Right lobe of liver (tissue), 6 donors: Measurements from ENCODE around the gene KCTD10. TPM values are rescaled to one million over a fixed set of nuclear protein-coding genes. Genes with fewer than 3 reads are reported as not detected.
A peak's percentile ranks its signal among the peaks of the same experiment; 100 is the strongest.

Source experiments
- ATAC-seq, 4 donors: fragments of 200-7000 bp; cut with Tn5 transposase; one replicate each; pipeline ENCODE4 v1.9.1; 2020; ENCODE audit warnings: mild to moderate bottlenecking in 4 of 4, moderate library complexity in 4 of 4
- DNase-seq, 3 donors: peaks; one replicate each; pipeline ENCODE4 v3.0.0-alpha.2; 2020
- H3K27ac ChIP-seq, 3 donors: fragments of 200-600 bp; one replicate each; pipeline ENCODE4 v1.8.0; 2022
- H3K27me3 ChIP-seq, 2 donors: fragments of 200-600 bp; one replicate each; pipeline ENCODE4 v1.8.0; 2022
- H3K36me3 ChIP-seq, 4 donors: fragments of 200-600 bp; sonication (generic) in 1 of 4; one replicate each; pipeline versions ENCODE4 v1.5.1 to v1.8.0; 2017 to 2022; ENCODE audit warnings: control low read depth in 1 of 4
- H3K4me1 ChIP-seq, 4 donors: fragments of 200-600 bp; sonication (generic) in 1 of 4; one replicate each; pipeline versions ENCODE4 v1.5.1 to v1.8.0; 2017 to 2022; ENCODE audit warnings: control low read depth in 1 of 4
- H3K4me3 ChIP-seq, 3 donors: fragments of 200-600 bp; one replicate each; pipeline ENCODE4 v1.8.0; 2022
- H3K9me3 ChIP-seq, 4 donors: fragments of 200-600 bp; sonication (generic) in 1 of 4; one replicate each; pipeline versions ENCODE4 v1.5.1 to v1.8.0; 2017 to 2022; ENCODE audit warnings: control low read depth in 1 of 4
- POLR2A ChIP-seq: fragments of 450-650 bp; IDR thresholded peaks from one replicate; pipeline ENCODE4 v1.6.1; 2017; ENCODE audit warnings: antibody characterized with exemption, mild to moderate bottlenecking
- WGBS: methylation state at CpG from one replicate; pipeline ENCODE4 v1.1.6; 2018; ENCODE audit warnings: low coverage, low lambda C conversion rate; ENCODE audit not compliant: insufficient coverage; ENCODE audit errors: missing lambda C conversion rate; 5-methylcytosine and 5-hydroxymethylcytosine counted together
- intact Hi-C, 2 donors: fragments of 100-400 bp; cut with DNase I; formaldehyde crosslinking; loops; one replicate each; pipeline versions ENCODE4 v1.11.2 to v1.14.1; 2022
- total RNA-seq, 6 experiments: library from RNA; depleted of rRNA in 2 of 6; stranded (reverse); fragments of >200 nt in 2 of 6; fragmentation: NEBNext Ultra II Directional in 3 of 6; extraction: Animal tissue kit (Norgen Biotek cat#: 25700) in 3 of 6; gene quantifications; one replicate each; pipeline versions ENCODE4 v1.1.0 to v1.2.4, GENCODE V29; 2016 to 2023
- TF ChIP-seq, protein P1 (sequence below), 4 donors: fragments of 200-600 bp in 3 of 4; fragments of 450-650 bp in 1 of 4; IDR thresholded peaks; one replicate each; pipeline versions ENCODE4 v1.5.1 to v1.8.0; 2016 to 2022; ENCODE audit warnings: antibody characterized with exemption in 4 of 4, mild to moderate bottlenecking in 2 of 4
- donor health status: DM: no; HTN: yes; CAD: no.
- donor health status: DM: no; HTN: no; CAD: no.
- donor health status: DM: no; HTN: no; CAD: no.
- donor health status: DM: no; HTN: yes; CAD: no.
- donor health status: DM: no; HTN: yes; CAD: no.

The KCTD10 gene
- total RNA-seq, 6 experiments from 2014 or later, result 5.8 to 20.2 (median 11.6) TPM

DNA sequence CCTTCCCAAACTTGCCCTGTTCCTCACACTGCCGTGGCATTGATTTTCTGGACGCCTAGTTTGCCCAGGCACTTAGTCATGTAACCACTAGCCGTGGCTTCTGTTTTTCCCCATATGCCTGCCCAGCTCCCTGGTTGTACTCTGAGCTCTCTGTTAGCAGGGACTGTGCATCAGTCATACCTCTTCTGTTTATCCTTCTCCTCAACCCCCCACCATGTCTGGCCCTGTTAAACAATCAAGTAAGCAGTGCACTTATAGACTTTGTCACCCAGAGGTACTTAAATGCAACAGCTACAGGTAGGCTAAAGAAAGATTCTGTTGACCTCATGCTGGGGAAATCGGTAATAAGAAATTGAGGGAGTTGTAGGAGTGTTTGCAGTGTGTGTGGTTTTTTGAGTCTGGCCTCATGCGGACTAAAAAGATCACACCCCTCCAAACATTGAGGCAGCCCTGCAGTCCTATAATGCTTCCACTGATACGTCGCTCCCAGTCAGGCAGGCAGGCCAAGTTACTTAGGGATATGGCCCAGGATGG is 17.3 kb upstream of the KCTD10 start:
- WGBS, result 80% methylated on average over 4 of the region's 7 CpGs
- Histone ChIP-seq H3K4me1 (no peaks in the 10 kb centered on the region), H3K27me3 (no peaks in the 10 kb centered on the region), H3K36me3 (peaks cover 0 to 59% (median 31%) of the 10 kb centered on the region in 4 donors), H3K27ac (no peak overlapping the region), H3K9me3 (no peaks in the 10 kb centered on the region), H3K4me3 (no peak overlapping the region)
- intact Hi-C loops, result no loop called here
- ATAC-seq, result no peak
- TF ChIP-seq, protein P1, sequence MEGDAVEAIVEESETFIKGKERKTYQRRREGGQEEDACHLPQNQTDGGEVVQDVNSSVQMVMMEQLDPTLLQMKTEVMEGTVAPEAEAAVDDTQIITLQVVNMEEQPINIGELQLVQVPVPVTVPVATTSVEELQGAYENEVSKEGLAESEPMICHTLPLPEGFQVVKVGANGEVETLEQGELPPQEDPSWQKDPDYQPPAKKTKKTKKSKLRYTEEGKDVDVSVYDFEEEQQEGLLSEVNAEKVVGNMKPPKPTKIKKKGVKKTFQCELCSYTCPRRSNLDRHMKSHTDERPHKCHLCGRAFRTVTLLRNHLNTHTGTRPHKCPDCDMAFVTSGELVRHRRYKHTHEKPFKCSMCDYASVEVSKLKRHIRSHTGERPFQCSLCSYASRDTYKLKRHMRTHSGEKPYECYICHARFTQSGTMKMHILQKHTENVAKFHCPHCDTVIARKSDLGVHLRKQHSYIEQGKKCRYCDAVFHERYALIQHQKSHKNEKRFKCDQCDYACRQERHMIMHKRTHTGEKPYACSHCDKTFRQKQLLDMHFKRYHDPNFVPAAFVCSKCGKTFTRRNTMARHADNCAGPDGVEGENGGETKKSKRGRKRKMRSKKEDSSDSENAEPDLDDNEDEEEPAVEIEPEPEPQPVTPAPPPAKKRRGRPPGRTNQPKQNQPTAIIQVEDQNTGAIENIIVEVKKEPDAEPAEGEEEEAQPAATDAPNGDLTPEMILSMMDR (IDR thresholded peaks at IDR 0.05), result no peak
- TF ChIP-seq POLR2A, result no peak
- no peak for DNase-seq

DNA sequence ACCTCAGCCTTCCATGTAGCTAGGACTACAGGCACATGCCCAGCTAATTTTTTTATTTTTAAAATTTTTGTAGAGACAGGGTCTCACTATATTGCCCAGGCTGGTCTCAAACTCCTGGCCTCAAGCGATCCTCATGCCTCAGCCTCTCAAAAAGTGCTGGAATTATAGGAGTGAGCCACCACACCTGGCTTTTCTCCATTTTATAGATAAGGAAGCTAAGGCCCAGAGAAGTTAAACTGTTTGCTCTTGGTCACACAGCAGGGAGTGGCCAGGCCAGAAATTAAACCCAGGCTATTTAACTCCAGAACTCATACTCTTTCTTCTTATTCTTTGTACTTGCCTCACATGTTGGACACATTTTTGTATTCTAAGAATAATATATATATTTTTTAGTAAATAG is 16.8 kb upstream of the KCTD10 start:
- H3K4me1 ChIP-seq, result no peaks in the 10 kb centered on the region
- no peak overlapping the region for H3K4me3 ChIP-seq
- no peaks in the 10 kb centered on the region for H3K27me3 ChIP-seq
- peaks cover 3 to 59% (median 31%) of the 10 kb centered on the region in 4 donors for H3K36me3 ChIP-seq
- no peak overlapping the region for H3K27ac ChIP-seq
- no peaks in the 10 kb centered on the region for H3K9me3 ChIP-seq
- ATAC-seq (no peak), DNase-seq (no peak)
- intact Hi-C loops, result no loop called here
- WGBS, result no CpG with 5 or more reads among the region's 1 CpG
- TF ChIP-seq, protein P1 (IDR thresholded peaks at IDR 0.05), result no peak
- no peak for TF ChIP-seq POLR2A

DNA sequence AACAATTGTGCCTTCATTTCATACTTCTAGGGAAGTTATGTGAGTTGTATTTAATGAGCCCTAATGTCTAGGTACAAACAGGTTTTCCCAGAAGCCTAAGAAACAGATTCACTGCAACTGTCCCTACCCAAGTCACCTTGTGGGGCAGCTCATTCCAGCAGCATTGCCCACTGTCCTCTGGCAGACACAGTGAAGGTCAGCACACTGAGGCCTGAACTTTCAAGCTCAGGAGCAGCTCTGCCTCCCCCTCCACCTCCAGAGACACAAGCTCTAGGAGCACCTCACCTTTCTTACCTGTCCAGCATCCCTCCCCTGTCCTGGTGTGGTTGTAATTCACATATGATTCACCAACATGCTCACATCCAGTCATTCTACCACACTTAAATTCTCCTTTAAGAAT is 16.0 kb upstream of the KCTD10 start:
- Histone ChIP-seq H3K4me3 (no peak overlapping the region), H3K27ac (no peak overlapping the region), H3K4me1 (no peaks in the 10 kb centered on the region), H3K27me3 (no peaks in the 10 kb centered on the region), H3K36me3 (peaks cover 4 to 59% (median 32%) of the 10 kb centered on the region in 4 donors), H3K9me3 (no peaks in the 10 kb centered on the region)
- ATAC-seq (no peak), DNase-seq (no peak)
- TF ChIP-seq POLR2A, result no peak
- TF ChIP-seq, protein P1 (IDR thresholded peaks at IDR 0.05), result no peak
- intact Hi-C loops, result no loop called here

DNA sequence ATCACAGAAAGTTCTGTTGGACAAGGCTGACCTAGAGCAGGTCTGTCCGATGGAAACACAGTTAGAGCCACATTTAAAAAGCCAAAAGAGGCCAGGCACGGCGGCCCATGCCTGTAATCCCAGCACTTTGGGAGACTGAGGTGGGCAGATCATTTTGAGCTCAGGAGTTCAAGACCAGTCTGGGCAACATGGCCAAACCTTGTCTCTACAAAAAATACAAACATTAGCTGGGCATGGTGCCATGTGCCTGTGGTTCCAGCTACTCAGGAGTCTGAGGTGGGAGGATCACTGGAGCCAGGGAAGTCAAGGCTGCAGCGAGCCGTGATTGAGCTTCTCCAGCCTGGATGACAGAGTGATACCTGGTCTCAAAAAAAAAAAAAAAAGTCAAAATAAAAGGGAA is 15.3 kb upstream of the KCTD10 start:
- H3K27ac ChIP-seq, result no peak overlapping the region
- peaks cover 4 to 59% (median 35%) of the 10 kb centered on the region in 4 donors for H3K36me3 ChIP-seq
- no peak overlapping the region for H3K4me3 ChIP-seq
- ATAC-seq (peak in 1 of 4 donors; percentile 50), DNase-seq (no peak)
- H3K4me1 ChIP-seq, result no peaks in the 10 kb centered on the region
- intact Hi-C loops, result no loop called here
- no peaks in the 10 kb centered on the region for H3K9me3 ChIP-seq
- no peaks in the 10 kb centered on the region for H3K27me3 ChIP-seq
- WGBS, result 93% methylated on average over 4 of the region's 5 CpGs
- TF ChIP-seq POLR2A, result no peak
- TF ChIP-seq, protein P1 (IDR thresholded peaks at IDR 0.05), result no peak

DNA sequence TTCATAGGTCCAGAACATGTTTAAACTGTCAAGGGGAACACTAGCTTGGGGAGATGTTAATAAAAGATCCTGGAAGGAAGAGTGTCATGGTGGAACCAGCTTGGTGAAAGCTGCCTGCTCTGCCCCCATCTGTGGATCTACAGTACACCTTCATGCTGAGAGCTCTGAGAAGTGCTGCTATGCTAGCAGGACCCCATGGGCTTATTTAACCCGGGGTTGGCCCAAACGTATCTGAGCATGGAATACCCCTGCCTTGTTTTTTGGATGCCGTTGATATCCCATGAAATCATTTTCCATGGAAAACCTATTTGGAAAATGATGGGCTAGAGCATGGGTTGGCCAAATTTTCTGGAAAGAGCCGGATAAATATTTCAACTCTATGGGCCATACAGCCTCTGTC is 14.6 kb upstream of the KCTD10 start:
- H3K27ac ChIP-seq, result no peak overlapping the region
- no peaks in the 10 kb centered on the region for H3K9me3 ChIP-seq
- ATAC-seq (no peak), DNase-seq (no peak)
- H3K4me3 ChIP-seq, result no peak overlapping the region
- no peak for TF ChIP-seq POLR2A
- TF ChIP-seq, protein P1 (IDR thresholded peaks at IDR 0.05), result no peak
- WGBS, result 100% methylated on average over 4 of the region's 4 CpGs
- no peaks in the 10 kb centered on the region for H3K4me1 ChIP-seq
- intact Hi-C loops, result no loop called here
- H3K27me3 ChIP-seq, result no peaks in the 10 kb centered on the region
- H3K36me3 ChIP-seq, result peaks cover 4 to 61% (median 41%) of the 10 kb centered on the region in 4 donors
